Memory B cell (primary cell): ENCODE results near the gene LMAN2L.
A peak's percentile ranks its signal among the peaks of the same experiment; 100 is the strongest.

Experiments used
- ATAC-seq: fragments of 150-1000 bp; cut with Tn5 transposase; 2 replicates; pipeline ENCODE4 v1.10.0; 2021; ENCODE audit warnings: low read depth, mild to moderate bottlenecking, moderate library complexity
- DNase-seq, 2 donors: peaks; one replicate each; pipeline ENCODE4 v3.0.0; 2022; ENCODE audit warnings: low spot score in 2 of 2
- H3K27ac Mint-ChIP-seq: one replicate; pipeline ENCODE4 v1.8.0; 2022; ENCODE audit warnings: mild to moderate bottlenecking, moderate library complexity, mixed read lengths
- H3K27me3 Mint-ChIP-seq: one replicate; pipeline ENCODE4 v1.8.0; 2022; ENCODE audit warnings: mixed read lengths
- H3K36me3 Mint-ChIP-seq: one replicate; pipeline ENCODE4 v1.8.0; 2022; ENCODE audit warnings: mild to moderate bottlenecking, mixed read lengths
- H3K4me1 Mint-ChIP-seq: one replicate; pipeline ENCODE4 v1.8.0; 2022; ENCODE audit warnings: mixed read lengths
- H3K4me3 Mint-ChIP-seq: one replicate; pipeline ENCODE4 v1.8.0; 2022; ENCODE audit warnings: mild to moderate bottlenecking, moderate library complexity, mixed read lengths
- H3K9me3 Mint-ChIP-seq: one replicate; pipeline ENCODE4 v1.8.0; 2022; ENCODE audit warnings: mixed read lengths

LMAN2L gene

DNA sequence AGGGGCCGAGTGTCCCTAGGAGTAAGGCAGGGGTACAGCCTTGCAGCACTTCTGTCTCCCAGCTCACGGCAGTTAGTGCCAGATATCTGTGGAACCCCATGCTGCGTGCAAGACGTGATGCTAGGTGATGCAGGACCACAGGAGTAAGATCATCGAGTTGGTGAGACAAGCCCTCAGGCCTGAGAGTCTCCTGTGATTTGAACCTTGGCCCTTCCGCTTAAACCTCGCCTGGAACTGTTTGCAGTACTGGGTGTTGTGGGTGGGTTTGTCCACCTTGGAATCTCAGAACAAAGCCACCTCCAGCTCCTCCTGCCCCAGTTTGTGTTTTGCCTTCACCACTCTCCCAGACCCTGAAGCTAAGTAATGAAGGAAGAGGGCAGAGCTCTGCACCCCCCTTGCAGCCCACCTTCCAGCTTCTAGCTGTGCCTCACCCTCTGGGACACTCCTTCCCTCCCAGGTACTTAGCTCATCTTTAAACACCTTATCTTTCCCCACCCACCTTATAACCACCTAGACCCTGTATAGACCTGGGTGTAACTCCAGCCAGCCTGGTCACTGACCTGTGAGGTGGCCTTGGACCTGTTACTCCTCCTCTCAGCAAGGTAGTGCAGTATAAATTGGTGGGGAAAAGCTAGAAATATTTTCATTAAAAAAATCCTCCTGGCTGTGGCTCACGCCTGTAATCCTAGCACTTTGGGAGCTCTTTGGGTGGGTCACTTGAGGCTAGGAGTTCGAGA, 27.4 kb upstream of the LMAN2L start:
- ATAC-seq (no peak), DNase-seq (no peak)
- H3K36me3 Mint-ChIP-seq, result peaks cover 4% of the 10 kb centered on the region
- peaks cover 58% of the 10 kb centered on the region for H3K4me1 Mint-ChIP-seq
- peak overlapping the region; percentile 85 for H3K27ac Mint-ChIP-seq
- no peaks in the 10 kb centered on the region for H3K9me3 Mint-ChIP-seq
- no peaks in the 10 kb centered on the region for H3K27me3 Mint-ChIP-seq
- H3K4me3 Mint-ChIP-seq, result peak overlapping the region; percentile 80

DNA sequence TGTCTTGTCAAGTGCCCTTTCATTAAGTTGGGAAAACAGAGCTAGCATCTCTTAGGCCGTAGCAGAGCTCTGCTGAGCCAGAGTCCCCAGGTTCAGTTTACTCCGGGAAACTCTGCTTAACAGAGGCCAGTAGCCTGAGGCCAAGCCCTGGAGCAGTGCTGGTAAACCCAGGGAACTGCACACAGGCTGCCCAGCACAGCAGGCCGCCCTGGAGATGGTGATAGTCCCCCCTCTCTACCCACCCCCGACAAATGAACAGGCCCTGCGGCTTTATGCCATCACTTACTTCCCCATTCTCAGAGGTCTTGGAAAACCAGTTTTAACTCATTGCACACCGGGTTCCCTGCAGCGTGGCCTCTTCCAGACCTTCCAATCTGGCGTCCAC, 24.4 kb upstream of the LMAN2L start:
- H3K27me3 Mint-ChIP-seq, result no peaks in the 10 kb centered on the region
- peak overlapping the region; percentile 46 for H3K27ac Mint-ChIP-seq
- ATAC-seq (no peak), DNase-seq (no peak)
- H3K36me3 Mint-ChIP-seq, result peaks cover 4% of the 10 kb centered on the region
- H3K4me1 Mint-ChIP-seq, result peaks cover 65% of the 10 kb centered on the region
- peak overlapping the region; percentile 90 for H3K4me3 Mint-ChIP-seq
- no peaks in the 10 kb centered on the region for H3K9me3 Mint-ChIP-seq

DNA sequence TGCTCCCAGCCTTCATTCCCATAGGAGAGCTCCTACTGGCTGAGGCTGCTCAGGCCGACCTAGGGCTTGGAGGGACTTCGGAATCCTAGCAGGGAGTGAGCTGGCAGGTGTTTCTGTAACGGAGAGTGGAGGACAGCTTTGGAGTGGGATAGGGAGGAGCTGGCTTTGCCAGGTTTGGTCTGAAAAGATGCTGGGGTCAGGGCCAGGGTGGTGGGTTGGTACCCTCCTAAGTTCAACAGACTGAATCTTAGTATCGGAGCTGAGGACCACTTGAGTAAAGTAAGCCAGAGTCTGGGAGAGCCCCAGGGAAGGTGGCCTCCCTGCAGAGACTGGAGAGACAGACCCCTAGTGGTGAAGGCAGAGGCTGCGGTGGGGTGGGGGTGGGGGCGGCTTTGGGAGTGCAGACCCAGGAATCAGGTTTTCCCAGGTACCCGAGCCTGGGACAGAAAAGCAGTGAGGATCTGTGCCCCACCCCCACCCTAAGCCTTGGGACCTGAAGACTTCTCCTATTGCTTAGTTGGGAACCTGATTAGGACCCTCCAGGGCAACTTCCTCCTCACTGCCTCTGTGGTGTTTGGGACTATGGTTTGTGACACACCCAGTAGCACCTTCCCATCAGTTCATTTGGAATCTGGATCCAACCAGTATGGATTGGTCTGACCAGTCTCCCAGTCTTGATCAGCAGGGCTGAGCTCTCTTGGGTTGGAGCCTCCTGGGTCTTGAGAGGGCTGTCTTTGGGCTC, 23.8 kb upstream of the LMAN2L start:
- Mint-ChIP-seq H3K4me1 (peaks cover 64% of the 10 kb centered on the region), H3K27ac (peak overlapping the region; percentile 75)

DNA sequence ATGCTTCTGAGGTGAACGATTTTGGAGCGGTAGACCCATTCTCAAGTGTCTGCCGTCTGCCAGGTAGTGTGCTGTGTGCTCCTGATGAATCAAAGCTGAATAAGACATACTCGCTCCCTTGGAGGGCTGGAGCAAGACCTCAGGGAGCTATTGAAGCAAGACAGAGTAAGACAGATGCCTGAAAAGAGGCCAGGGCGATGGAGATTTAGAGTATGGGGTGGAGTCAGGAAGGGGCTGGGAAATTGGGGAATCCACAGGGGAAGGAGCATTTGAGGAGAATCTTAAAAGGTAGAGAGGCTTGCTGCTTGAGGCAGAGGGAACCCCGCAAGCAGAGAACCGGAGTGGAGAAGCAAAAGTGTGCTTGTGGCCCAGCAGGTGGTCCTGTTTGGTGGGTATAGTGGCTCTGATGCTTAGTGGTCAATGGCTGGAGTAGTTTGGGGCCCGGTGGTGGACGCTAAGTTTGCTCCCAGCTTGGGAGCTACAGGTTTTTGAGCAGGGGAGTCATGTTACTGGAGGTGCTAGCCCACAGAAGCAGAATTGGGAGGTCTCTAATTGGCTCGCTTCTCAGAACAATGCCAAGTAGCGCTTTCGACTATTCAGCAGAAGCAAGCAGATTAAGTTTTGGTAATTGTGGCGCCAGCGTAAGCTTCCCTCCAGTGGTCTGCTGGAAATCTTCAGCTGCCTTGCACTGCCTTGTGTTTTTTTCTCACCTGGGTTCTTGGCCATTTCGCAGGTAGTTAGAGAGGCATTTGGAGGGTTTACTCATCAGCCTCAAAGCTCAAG, 22.9 kb upstream of the LMAN2L start:
- Mint-ChIP-seq H3K9me3 (no peaks in the 10 kb centered on the region), H3K4me3 (peak overlapping the region; percentile 90), H3K27ac (peak overlapping the region; percentile 75), H3K4me1 (peaks cover 54% of the 10 kb centered on the region), H3K27me3 (no peaks in the 10 kb centered on the region), H3K36me3 (peaks cover 4% of the 10 kb centered on the region)
- no peak for DNase-seq
- ATAC-seq, result no peak

More for the DNA sequence above, 23.8 kb upstream of the LMAN2L start:
- ATAC-seq, result no peak
- Mint-ChIP-seq H3K9me3 (no peaks in the 10 kb centered on the region), H3K36me3 (peaks cover 4% of the 10 kb centered on the region), H3K27me3 (no peaks in the 10 kb centered on the region), H3K4me3 (peak overlapping the region; percentile 90)
- DNase-seq, result no peak

DNA sequence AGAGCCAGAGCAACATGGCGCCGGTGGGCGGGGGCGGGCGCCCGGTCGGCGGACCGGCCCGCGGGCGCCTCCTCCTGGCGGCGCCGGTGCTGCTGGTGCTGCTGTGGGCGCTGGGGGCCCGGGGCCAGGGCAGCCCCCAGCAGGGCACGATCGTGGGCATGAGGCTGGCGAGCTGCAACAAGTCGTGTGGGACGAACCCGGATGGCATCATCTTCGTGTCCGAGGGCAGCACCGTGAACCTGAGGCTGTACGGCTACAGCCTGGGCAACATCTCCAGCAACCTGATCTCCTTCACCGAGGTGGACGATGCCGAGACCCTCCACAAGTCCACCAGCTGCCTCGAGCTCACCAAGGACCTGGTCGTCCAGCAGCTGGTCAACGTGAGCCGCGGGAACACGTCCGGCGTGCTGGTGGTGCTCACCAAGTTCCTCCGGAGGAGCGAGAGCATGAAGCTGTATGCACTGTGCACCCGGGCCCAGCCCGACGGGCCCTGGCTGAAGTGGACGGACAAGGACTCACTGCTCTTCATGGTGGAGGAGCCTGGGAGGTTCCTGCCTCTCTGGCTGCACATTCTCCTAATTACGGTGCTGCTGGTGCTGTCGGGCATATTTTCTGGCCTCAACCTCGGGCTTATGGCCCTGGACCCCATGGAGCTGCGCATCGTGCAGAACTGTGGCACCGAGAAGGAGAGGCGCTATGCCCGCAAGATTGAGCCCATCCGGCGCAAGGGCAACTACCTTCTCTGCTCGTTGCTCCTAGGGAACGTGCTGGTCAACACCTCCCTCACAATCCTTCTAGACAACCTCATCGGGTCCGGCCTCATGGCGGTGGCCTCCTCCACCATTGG, 21.3 kb upstream of the LMAN2L start:
- H3K9me3 Mint-ChIP-seq, result no peaks in the 10 kb centered on the region
- no peak for DNase-seq
- peak; percentile 71 for ATAC-seq
- H3K27me3 Mint-ChIP-seq, result no peaks in the 10 kb centered on the region
- H3K4me3 Mint-ChIP-seq, result peak overlapping the region; percentile 90
- H3K36me3 Mint-ChIP-seq, result peaks cover 1% of the 10 kb centered on the region
- H3K4me1 Mint-ChIP-seq, result peaks cover 40% of the 10 kb centered on the region
- H3K27ac Mint-ChIP-seq, result peak overlapping the region; percentile 88

DNA sequence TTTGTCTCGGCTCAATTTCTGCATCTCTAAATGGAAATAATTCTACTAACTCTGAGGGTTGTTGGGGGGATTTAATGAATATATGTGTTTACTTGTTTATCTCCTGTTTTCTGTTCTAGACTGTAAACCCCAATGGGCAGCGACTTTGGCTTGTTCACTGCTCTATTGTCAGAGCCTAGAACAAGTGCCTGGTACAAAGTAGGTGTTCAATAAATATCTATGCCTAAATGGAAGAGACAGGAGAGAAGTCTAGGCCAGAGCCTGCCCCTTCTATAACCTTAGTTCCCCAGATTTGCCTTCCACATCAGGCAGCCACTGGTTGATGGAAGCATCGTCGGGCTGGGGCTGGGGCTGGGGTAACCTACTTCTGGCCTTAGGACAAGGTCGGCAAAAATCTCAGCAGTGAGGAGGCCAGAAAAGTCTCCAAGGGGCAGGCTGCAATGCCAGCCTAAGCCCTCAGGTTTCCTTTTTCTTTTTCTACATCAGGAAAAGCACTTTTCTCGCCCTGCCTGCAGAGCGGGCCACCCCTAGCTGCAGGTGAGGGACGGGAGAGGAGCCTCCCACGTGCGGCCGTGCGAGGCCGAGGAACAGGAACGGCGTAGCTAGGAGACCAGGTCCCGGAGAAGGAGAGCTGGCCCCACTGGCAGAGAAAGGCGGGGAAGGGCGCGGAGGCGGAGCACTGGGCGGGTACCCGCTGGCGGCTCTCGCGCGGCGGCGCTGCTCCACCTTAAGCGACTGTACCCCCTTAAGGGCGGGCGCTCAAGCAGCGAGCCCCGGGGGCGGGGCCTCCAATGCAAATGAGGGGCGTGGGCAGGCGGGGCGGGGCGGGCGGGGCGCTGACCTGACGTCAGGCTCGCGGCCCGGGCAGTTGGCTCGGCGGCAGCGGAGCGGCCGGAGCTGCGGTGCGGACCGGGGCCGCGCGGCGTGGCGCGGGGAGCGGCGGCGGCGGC, 20.4 kb upstream of the LMAN2L start, which contains the start of gene CNNM4:
Gene CNNM4, plus strand, starts transcription at position 867 of the 950 bp plus-strand sequence. CDS start 98 bp downstream, outside the sequence.
- Mint-ChIP-seq H3K36me3 (no peaks in the 10 kb centered on the region), H3K27me3 (no peaks in the 10 kb centered on the region), H3K9me3 (no peaks in the 10 kb centered on the region), H3K27ac (peak within 1 kb of the TSS; percentile 88), H3K4me3 (peak within 1 kb of the TSS; percentile 94), H3K4me1 (peaks cover 36% of the 10 kb centered on the region)
- ATAC-seq (peak; percentile 87), DNase-seq (peak; percentile 83 to 89)

DNA sequence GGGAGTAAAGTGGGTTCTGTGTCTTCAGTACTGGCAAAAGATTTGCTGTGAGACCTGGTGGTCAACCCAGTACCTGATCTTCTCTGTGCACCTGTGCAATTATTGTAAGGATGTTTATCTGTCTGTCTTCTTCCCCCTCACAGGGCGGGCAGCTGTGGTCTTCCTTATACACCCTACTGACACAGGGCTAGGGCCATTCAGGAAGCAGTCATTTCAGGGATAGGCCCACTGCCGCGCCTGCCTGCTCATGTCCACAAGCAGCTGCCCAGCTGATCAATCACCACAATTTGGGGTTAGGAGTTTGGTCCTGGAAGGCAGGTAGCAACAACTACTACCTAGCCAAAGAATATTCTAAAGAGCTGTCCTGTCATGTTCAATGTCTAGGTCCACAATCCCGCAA, 19.7 kb upstream of the LMAN2L start:
- Mint-ChIP-seq H3K9me3 (no peaks in the 10 kb centered on the region), H3K27ac (peak overlapping the region; percentile 88), H3K4me1 (peaks cover 35% of the 10 kb centered on the region), H3K27me3 (no peaks in the 10 kb centered on the region), H3K36me3 (no peaks in the 10 kb centered on the region), H3K4me3 (peak overlapping the region; percentile 94)
- DNase-seq (no peak), ATAC-seq (no peak)

DNA sequence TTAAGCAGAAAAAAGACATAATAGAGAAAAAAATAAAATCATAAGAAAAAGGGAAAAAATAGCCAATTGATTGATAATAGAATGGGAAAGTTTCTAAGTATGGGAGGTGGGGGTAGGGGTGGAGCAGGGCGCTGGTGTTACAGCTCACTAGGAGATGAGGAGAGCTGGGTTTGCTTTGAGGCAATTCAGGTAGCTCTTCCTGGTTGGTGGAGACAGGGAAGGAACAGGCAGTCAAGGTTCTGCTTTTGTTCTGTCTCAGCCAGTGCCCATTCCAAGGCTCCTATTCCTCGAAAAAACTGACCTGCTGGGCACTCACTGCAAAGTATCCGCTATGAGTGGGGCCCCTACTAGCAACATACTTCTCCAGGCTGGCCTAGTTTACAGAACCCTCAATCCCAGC, 19.1 kb upstream of the LMAN2L start:
- no peaks in the 10 kb centered on the region for H3K9me3 Mint-ChIP-seq
- no peaks in the 10 kb centered on the region for H3K27me3 Mint-ChIP-seq
- peak overlapping the region; percentile 88 for H3K27ac Mint-ChIP-seq
- ATAC-seq (no peak), DNase-seq (no peak)
- H3K4me3 Mint-ChIP-seq, result no peak overlapping the region
- no peaks in the 10 kb centered on the region for H3K36me3 Mint-ChIP-seq
- H3K4me1 Mint-ChIP-seq, result peaks cover 31% of the 10 kb centered on the region

DNA sequence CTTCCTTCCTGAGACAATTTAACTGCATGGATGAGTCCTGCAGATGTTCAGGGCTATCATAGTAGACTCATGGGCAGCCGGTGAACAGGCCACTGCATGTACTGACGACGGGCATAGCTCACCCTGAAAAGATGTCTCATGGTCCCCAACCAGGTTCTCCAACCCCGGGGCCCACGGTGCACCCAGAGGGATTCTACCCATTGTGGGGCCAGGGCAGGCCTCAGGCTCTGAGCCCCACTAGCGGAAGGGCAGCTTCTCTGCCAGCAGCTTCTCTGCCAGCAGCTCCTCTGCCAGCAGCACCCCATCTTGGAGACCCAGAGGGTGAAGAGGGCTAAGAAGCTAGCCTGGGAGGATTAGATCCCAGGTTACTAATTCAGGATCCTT, 17.6 kb upstream of the LMAN2L start:
- H3K9me3 Mint-ChIP-seq, result no peaks in the 10 kb centered on the region
- no peak overlapping the region for H3K4me3 Mint-ChIP-seq
- ATAC-seq, result no peak
- H3K4me1 Mint-ChIP-seq, result peaks cover 22% of the 10 kb centered on the region
- no peak for DNase-seq
- no peaks in the 10 kb centered on the region for H3K27me3 Mint-ChIP-seq
- no peaks in the 10 kb centered on the region for H3K36me3 Mint-ChIP-seq
- no peak overlapping the region for H3K27ac Mint-ChIP-seq

DNA sequence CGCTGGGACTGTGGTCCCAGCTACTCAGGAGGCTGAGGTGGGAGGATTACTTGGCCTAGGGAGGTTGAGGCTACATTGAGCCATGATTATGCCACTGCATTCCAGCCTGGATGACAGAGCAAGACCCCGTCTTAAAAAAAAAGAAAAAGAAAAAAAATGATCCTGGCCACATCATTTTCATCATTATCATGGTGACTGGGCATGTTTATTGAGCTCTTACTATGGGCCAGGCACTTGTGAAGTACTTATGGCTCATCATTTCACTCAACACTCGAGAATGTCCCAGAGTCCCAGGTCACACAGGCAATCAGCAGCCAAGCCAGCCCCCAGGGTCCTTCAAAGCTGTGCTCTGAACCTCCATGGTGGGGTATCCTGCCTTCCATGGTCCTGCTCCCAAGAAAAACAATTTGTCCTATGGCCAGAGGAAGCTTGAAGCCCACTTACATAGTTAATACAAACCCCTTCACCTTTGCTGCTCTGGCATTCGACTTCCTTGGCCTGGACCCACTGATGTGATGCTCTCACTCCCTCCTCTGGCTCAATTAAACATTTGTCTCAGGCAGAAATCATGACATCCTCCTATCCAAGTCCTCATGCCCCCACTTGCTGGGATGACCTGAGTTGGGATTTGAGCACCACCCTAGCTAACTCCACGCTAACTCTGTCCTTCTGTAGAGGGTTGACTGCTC, 17.1 kb upstream of the LMAN2L start:
- no peaks in the 10 kb centered on the region for H3K36me3 Mint-ChIP-seq
- DNase-seq (no peak), ATAC-seq (no peak)
- H3K4me1 Mint-ChIP-seq, result peaks cover 16% of the 10 kb centered on the region
- H3K9me3 Mint-ChIP-seq, result no peaks in the 10 kb centered on the region
- H3K27ac Mint-ChIP-seq, result no peak overlapping the region
- H3K27me3 Mint-ChIP-seq, result no peaks in the 10 kb centered on the region
- no peak overlapping the region for H3K4me3 Mint-ChIP-seq

DNA sequence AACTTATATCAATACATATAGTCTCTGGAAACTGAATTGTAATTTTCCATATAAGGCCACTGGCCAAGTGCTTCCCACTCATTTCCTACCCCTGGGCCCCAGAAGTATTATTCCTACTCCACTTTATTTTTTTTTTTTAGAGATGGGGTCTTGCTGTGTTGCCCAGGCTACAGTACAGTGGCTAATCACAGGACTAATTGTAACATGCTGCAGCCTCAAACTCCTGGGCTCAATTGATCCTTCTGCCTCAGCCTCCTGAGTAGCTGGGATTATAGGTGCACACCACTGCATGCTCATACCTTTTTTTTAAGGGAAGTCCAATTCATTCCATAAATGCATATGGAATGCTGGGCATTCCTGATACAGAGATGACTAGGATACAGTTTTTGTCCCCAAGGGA, 14.5 kb upstream of the LMAN2L start:
- H3K4me1 Mint-ChIP-seq, result peaks cover 1% of the 10 kb centered on the region
- no peak for ATAC-seq
- H3K9me3 Mint-ChIP-seq, result no peaks in the 10 kb centered on the region
- H3K4me3 Mint-ChIP-seq, result no peak overlapping the region
- H3K36me3 Mint-ChIP-seq, result no peaks in the 10 kb centered on the region
- H3K27me3 Mint-ChIP-seq, result no peaks in the 10 kb centered on the region
- no peak overlapping the region for H3K27ac Mint-ChIP-seq
- no peak for DNase-seq

DNA sequence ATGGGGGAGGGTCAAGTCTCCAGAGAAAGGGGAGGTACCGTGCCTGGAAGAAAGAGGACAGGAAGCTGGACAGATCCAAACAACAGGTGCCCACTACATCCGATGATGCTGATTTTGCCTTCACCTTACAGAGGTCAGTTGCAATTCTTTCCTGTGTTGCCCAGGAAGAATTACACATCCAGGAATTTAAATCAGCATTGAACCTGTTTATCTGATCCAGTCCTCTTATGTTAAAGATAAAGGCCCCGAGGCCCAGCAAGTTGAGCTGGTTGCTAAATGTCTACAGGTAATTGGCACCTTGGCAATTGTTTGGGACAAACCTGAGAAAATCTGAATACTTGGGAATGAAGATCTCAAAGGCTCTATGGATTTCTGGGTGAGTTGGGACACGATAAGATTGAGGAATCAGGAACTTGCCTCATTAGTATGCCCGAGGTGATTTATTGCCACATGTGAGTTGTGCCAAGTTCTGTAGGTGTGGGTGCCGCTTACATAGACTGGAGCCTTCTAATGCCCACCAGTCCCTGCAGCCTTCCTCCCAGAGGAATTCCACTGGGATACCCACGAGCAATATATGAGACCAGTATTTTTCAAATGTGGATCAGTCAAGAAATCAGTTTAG, 13.9 kb upstream of the LMAN2L start:
- Mint-ChIP-seq H3K9me3 (no peaks in the 10 kb centered on the region), H3K4me1 (no peaks in the 10 kb centered on the region), H3K27ac (no peak overlapping the region), H3K4me3 (no peak overlapping the region), H3K27me3 (no peaks in the 10 kb centered on the region), H3K36me3 (no peaks in the 10 kb centered on the region)
- ATAC-seq, result no peak
- DNase-seq, result no peak
